ENCODE measurements around the gene ZDHHC13. TPM values are rescaled to one million over a fixed set of nuclear protein-coding genes. Genes with fewer than 3 reads are reported as not detected.

ZDHHC13 gene
- total and polyA plus RNA-seq, 11 donors = 4.0 to 13.0 (median 8.9) TPM

- H3K27me3 ChIP-seq = peaks cover 0 to 11% (median 0%) of the 10 kb centered on the region in 9 donors
- no peak overlapping the region for H3K27ac ChIP-seq
- H3K36me3 ChIP-seq = no peaks in the 10 kb centered on the region
- H3K4me3 ChIP-seq = no peak overlapping the region
- no peaks in the 10 kb centered on the region for H3K4me1 ChIP-seq
- no peaks in the 10 kb centered on the region for H3K9me3 ChIP-seq
- TF ChIP-seq CTCF (IDR thresholded peaks at IDR 0.05) (no peak), POLR2A (IDR thresholded peaks at IDR 0.05) (no peak)
- intact Hi-C loops (cut with DNase I) = no loop called here
- DNase-seq = no peak
- 47 to 85% (median 66%) methylated on average over 2 of the region's 2 CpGs for WGBS, 4 donors
- ATAC-seq = no peak
Observed at GRCh38 chr11:19094859-19095258, 22.1 kb upstream of the ZDHHC13 start.

GRCh38 chr11:19099093-19099492 lies 17.9 kb upstream of the ZDHHC13 start:
- H3K27ac ChIP-seq = no peak overlapping the region
- H3K4me3 ChIP-seq = no peak overlapping the region
- no peak for ATAC-seq
- H3K4me1 ChIP-seq = no peaks in the 10 kb centered on the region
- no peak for DNase-seq
- intact Hi-C loops (cut with DNase I) = no loop called here
- peaks cover 0 to 8% (median 0%) of the 10 kb centered on the region in 9 donors for H3K27me3 ChIP-seq
- WGBS, 4 donors = 72 to 87% (median 81%) methylated on average over 3 of the region's 3 CpGs
- H3K9me3 ChIP-seq = peaks cover 0 to 5% (median 0%) of the 10 kb centered on the region in 12 donors
- H3K36me3 ChIP-seq = no peaks in the 10 kb centered on the region
- TF ChIP-seq CTCF (IDR thresholded peaks at IDR 0.05) (no peak), POLR2A (IDR thresholded peaks at IDR 0.05) (no peak)

- Histone ChIP-seq H3K27me3 (peaks cover 0 to 6% (median 0%) of the 10 kb centered on the region in 9 donors), H3K36me3 (no peaks in the 10 kb centered on the region), H3K4me3 (no peak overlapping the region), H3K9me3 (peaks cover 0 to 5% (median 0%) of the 10 kb centered on the region in 12 donors), H3K4me1 (no peaks in the 10 kb centered on the region), H3K27ac (no peak overlapping the region)
- TF ChIP-seq POLR2A (IDR thresholded peaks at IDR 0.05) (no peak), CTCF (IDR thresholded peaks at IDR 0.05) (no peak)
- DNase-seq (no peak), ATAC-seq (no peak)
- intact Hi-C loops (cut with DNase I) = no loop called here
- 73 to 89% (median 86%) methylated on average over 4 of the region's 4 CpGs for WGBS, 4 donors
Observed at GRCh38 chr11:19100885-19101284, 16.1 kb upstream of the ZDHHC13 start.

- WGBS, 4 donors = 72 to 79% (median 77%) methylated on average over 4 of the region's 4 CpGs
Observed at GRCh38 chr11:19101796-19102520, 15.0 kb upstream of the ZDHHC13 start.

More at GRCh38 chr11:19101796-19102520, 15.0 kb upstream of the ZDHHC13 start:
- no peak overlapping the region for H3K4me3 ChIP-seq
- ATAC-seq (no peak), DNase-seq (no peak)
- no peaks in the 10 kb centered on the region for H3K4me1 ChIP-seq
- no peak for TF ChIP-seq POLR2A (IDR thresholded peaks at IDR 0.05)
- intact Hi-C loops (cut with DNase I) = no loop called here
- H3K36me3 ChIP-seq = no peaks in the 10 kb centered on the region
- H3K27ac ChIP-seq = no peak overlapping the region
- peaks cover 0 to 5% (median 0%) of the 10 kb centered on the region in 12 donors for H3K9me3 ChIP-seq
- H3K27me3 ChIP-seq = peaks cover 0 to 4% (median 0%) of the 10 kb centered on the region in 9 donors
